ENCODE measurements around the gene VPS26C.
A peak's percentile ranks its signal among the peaks of the same experiment; 100 is the strongest.

Gene VPS26C

DNA sequence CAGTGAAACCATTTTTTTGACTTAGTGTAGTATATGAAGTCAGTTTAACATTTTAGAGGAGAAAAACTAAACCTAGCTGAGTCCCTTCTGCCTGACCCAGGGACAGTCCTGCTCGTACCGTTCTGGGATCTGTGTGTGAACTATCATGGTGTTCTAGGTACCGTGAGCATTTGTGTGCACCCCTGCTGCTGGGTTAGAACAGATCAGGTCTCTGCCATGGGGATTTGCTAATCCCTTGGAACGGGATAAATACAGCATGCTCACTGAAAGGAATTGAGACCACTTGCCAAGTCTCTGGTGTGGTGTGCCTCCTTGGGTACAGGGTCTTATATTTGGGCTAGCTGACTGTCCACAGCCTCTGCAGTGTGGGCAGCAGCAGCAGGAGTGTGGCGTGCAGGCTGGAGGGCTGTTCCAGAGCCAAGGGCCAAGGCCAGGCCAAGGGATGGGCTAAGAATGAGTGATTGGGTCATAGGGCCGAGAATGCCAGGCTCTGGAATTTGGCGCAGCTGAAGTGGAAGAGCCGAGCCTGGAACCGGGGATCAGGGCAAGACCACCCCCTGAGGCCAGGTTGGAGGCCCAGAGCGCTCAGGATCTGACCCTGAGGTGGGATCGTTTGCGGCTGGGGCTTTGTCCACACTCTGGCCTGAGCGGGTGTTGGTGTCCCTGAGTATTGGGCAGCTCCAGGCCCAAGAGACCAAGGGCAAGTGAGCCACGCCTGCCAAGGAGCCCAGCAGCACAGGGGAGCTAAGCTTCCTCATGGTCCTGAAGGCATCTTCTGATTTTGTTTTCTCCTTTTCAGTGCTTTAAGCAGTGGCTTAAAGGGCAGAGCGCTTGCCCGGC is 66.3 kb downstream of the VPS26C start:
- DNase-seq: no peak

DNA sequence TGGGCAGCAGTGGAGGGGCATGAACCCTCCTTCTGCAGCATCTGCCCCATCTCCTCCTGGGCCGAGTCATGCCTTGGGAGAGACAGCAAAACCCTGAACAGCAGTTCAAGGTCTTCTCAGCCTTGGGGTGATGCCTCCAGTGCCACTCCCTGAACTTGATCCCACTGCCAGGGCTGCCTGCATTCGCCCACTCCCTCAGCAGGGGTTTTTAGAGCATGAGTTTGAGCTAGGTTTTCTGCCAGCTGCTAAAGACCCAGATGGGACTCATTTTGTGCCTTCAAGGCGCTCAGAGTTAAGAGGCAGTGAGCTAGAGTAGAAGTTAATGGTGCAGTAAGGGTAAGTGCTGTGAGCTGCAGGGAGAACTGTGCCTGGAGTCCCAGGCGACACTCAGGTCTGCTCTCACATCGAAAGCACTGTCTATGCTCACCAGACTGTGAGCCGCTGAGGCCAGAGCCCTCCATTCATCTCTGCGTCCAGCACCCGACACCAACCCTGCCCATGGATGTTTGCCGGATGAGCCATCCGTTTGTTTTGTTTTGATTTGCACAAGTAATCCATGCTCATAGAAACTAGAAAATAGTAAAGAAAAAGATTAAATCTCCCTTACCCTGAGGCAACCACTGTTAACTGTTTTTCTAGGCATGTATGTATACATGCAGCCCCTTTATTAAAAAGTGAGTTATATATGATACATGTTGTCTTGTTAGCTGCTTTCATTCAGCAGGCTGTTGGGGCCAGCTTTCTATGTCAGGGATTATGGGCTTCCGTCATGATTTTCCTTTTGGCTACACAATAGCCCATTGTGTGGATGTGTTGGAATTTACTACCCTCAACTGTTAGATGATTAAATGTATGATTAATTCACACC is 67.8 kb downstream of the VPS26C start:
- DNase-seq: no peak

DNA sequence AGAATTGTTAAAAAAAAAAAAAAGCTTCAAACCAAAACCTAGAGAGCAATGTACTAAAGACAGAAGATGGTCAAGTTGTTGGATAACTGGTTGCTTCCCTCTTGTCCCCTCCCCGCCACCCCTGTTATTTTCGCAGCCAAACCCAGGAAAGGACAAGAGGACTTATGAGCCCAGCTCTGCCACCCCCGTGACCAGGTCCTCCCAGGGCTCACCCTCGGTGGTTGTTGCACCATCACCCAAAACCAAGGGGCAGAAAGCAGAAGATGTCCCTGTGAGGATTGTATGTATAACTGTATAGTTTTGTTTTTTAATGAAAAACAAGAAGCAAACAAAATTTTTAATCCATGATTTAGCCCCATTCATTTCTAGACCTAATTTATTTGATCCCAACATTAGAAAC is 69.4 kb downstream of the VPS26C start:
- DNase-seq: no peak

DNA sequence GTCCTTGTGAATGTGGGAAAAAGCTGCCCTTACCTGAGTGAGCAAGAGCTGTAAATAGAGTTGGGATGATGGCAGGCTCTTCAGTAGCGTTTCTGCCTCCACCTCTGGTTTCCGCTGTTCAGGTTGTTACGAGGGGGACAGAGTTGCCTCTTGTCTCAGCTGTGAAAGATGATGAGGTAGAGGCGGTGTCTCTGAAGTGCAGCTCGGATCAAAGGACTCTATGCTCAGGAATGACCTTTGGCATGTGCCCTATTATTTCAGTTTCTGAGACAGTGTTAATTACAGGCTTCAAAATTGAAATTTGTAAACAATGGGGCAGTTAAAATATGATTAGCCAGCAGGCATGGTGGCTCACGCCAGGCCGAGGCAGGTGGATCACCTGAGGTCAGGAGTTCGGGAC is 70.3 kb downstream of the VPS26C start:
- no peak for DNase-seq

DNA sequence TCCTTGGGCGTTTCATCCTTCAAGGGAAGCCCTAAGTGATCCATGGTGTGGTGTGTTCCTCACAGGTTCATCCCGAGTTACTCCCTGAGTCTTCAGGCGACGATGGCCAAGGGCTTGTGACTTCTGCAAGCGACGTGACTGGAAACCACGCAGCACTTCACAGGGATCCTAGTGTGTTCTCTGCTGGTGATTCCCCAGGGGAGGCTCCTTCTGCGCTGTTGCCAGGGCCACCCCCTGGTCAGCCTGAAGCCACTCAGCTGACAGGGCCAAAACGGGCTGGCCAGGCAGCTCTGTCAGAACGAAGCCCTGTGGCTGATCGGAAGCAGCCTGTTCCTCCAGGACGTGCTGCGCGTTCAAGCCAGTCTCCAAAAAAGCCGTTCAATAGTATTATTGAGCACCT is 71.5 kb downstream of the VPS26C start:
- no peak for DNase-seq

DNA sequence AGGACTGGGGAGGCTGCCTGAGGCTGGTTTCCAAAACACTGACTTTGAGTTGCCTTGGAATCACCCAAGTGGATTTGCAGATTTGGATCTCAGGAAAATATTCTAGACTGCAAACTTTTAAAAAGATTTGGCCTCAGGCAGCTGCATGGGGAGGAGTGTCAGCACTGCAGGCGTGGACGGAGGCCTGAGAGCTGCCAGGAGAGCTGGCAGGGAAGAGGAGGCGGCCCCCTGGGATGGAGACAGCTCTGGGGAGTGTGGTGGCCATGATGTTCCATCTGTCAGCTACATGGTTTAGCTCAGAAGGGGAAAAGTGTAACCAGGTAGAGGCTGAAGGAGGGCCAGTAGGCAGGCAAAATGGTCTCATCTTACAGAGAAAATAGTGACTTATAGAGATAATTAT is 72.1 kb downstream of the VPS26C start:
- DNase-seq: no peak

DNA sequence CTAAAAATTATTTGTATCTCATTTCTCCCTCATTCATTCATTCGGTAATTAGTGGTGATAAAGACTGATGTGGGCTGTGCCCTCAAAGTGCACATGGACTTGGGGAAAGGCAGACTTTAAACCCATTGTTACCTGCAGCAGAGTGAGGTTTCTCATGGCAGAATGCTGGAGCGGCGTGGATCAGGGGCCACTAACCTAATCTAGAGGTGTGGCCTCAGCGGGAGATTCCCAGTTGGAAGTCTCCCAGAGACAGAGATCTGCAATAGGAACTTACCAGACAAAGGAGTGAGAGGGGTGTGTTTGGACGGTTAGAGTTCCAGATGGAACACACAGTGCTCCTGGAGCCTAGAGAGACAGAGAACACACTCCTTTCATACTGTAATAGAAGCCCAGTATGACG is 73.5 kb downstream of the VPS26C start:
- DNase-seq: no peak

DNA sequence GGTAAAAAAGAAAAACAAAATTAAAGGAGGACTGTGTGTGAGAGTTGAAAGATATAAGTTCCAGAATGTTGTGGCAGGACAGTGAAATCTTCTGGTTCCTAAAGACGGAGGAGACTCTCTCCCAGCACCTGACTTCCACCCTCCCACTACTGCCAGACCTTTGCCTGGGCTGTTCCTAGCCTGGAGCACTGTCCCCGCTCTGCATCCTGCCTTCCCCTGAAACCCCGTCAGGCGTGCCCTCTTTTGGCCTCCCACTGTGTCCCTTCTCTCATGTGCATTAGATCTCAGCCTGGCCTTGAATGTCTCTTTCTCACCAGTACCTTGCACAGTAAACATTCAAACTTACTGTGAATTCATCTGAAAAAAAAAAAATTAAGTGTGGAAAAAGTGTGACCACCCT is 74.1 kb downstream of the VPS26C start:
- no peak for DNase-seq

DNA sequence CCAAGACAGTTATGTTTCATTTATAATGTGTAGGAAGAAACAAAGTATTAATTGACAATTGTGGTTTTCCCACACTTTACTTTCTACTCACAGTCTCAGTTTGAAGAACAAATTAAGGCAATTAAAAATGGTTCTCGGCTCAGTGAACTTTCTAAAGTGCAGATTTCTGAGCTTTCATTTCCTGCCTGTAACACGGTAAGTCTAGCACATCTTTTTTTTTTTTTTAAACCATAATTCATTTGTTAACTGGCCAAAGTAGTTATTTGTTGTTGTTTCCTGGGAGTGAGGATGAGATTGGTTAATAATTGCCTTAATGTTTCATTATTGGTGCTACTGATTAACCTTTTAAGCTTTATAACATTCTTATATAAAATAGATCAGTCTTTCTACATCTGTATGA is 75.1 kb downstream of the VPS26C start:
- no peak for DNase-seq

DNA sequence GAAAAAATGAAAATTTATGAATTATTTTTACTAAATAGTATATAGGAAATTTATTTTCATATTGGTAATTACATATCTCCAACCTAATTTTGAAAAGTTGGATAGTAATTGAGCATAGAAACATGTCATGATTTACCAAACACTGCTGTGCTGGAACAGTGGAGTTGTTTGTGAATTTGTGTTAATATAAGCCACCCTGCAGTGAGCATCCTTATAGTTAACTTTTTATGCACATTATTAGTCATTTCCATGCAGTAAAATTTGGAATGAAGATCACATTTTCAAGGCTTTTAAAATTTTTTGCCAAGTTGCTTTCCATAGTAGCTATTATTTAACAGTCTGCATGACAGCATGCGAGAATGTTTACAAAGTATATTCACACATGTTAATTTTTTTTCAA is 78.3 kb downstream of the VPS26C start:
- no peak for DNase-seq

DNA sequence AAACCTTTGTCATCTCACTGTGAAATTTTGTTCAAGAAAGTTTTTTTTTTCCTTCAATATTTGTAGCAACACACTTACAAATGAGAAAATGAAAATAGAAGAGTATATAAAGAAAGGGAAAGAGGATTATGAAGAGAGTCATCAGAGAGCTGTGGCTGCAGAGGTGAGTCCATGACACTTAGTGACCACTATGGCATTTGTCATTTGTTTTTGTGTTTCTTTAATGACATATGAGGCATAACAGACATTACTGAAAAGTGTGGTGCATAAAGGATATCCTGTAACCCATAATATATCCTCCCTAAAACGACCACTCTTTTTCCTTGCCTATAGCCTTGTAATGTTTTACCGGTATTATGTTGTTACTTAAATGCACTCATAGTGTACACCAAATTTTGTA is 80.2 kb downstream of the VPS26C start:
- DNase-seq: no peak

DNA sequence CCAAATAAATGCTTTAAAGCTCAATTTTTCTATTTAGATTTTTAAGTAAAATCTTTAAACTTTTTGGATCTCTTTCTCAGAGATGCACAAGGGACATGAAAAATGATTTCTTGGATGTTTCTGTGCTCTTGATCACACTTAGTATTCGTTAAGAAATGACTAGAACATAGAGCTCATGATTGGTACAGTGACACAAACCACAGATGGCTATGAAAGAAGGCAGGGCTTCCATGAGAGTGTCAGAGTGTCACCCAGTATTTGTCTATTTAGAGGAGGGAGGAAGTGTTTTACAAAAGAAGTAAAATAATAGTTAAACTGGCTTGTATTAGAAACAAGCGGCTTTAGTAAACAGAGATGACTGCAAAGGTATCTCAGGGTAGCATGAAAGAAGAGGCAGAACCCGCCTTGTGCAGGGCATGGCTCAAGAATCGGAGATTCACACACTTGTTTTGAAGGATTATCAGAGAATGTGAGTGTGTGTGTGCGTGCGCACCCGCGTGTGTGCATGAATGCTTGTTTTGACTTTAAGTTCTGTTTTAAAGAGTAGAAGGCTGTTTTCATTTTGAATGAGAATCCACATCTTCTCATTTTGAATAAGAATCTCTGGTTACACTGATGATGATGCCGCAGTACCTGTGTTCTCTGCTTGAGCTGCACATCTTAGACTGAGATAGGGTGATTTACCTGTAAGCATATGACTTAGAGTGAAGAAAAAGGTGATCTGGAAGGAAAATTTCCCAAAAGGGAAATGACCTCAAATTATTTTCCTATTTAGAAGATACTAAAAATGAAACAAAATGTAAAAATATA is 82.1 kb downstream of the VPS26C start:
- DNase-seq: peak; percentile 12

DNA sequence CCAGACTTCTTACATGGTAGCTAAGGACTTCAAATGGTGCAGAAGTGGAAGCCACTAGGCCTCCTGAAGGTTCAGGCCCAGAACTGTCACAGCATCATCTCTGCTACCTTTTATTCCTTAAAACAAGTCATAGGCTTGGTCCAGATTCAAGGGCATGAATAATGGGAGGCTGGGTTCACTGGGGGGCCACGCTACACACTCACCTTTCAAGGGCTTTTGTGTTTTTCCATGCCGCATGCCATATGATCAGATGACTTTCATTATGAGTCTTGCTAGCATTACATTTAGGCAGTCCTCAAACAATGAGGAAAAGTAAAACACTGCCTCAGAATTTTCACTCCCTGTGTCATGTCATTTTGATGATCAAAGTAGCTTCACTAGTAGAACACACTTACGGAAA is 83.4 kb downstream of the VPS26C start:
- no peak for DNase-seq

DNA sequence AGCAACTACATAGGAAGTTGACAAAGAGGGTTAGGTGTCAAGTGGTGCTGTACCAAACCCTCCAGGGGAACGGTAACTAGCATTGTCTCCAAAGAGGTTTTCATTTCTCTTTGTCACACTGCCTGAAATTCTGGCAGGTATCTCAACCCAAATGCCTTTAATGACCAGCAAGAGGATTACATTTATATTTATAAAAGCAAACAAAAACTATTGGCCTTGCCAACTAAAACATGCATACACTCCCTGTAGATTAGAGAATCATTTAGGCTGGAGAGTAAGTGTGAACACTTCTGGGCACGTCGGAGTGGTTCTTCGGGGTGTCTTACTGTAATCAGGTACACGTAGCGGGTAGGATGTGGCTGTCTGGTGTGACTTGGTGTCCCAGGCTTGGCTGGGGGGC is 84.9 kb downstream of the VPS26C start:
- DNase-seq: no peak

DNA sequence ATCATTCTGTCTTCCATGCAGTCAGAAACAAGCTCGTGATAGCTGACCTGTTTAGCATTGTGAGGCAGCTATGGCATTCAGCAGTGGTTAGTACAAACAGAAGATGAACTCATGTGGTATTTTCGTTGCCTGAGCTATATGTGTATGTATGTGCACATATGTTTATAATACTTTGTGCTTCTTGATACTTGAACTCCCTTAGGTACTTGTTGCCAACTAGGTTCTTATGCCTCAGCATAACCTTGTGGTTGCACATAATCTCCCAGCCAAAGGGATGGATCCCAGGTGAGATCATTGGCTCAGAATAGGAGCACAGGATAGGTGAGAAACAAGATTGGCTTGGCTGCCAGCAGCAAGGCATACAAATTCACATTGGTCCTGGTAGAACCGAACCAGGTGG is 86.1 kb downstream of the VPS26C start:
- DNase-seq: no peak

DNA sequence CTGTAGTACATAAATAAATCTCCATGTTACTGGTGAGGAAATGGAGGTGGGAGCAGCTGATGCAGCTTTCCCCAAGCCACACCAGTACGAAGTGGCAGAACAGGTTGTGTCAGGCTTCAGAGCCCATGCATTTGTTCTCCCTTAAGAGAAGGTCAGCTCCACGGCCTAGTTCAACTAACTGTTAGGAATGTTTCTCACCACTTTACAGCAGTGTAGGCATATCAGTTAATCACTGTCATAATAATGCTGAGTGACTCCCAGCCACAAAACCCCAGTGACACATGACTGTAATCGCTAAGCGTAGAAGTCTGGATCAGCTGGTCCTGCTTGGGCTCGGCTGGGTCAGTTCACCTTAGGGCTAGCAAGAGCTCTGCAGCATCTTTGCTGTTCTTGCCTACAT is 90.4 kb downstream of the VPS26C start:
- no peak for DNase-seq

Data from activated CD4-positive, alpha-beta T cell treated with anti-CD3 and anti-CD28 coated beads for 48 hours (primary cell).